Measurements from ENCODE around the gene CTRL. TPM values are rescaled to one million over a fixed set of nuclear protein-coding genes. Genes with fewer than 3 reads are reported as not detected.

Gene CTRL
- total RNA-seq, 1 donor from 2014 or later: 2.8 TPM

GRCh38 chr16:67886387-67886786 is 45.3 kb downstream of the CTRL start:
- Mint-ChIP-seq H3K27me3 (ENCODE audit: unreplicated experiment) (peaks cover 5% of the 10 kb centered on the region), H3K4me1 (ENCODE audit: low read depth, unreplicated experiment) (peaks cover 7% of the 10 kb centered on the region), H3K27ac (ENCODE audit: unreplicated experiment) (no peak overlapping the region), H3K9me3 (ENCODE audit: unreplicated experiment) (peaks cover 6% of the 10 kb centered on the region), H3K4me3 (ENCODE audit: unreplicated experiment) (no peak overlapping the region), H3K36me3 (ENCODE audit: unreplicated experiment) (no peaks in the 10 kb centered on the region)
- no peak for TF ChIP-seq CTCF (IDR thresholded peaks at IDR 0.05; ENCODE audit: partially characterized antibody, unreplicated experiment)
- no peak for DNase-seq

GRCh38 chr16:67885976-67886375 is 45.7 kb downstream of the CTRL start:
- Mint-ChIP-seq H3K36me3 (ENCODE audit: unreplicated experiment) (no peaks in the 10 kb centered on the region), H3K27ac (ENCODE audit: unreplicated experiment) (no peak overlapping the region), H3K4me1 (ENCODE audit: low read depth, unreplicated experiment) (peaks cover 7% of the 10 kb centered on the region), H3K9me3 (ENCODE audit: unreplicated experiment) (peaks cover 6% of the 10 kb centered on the region), H3K27me3 (ENCODE audit: unreplicated experiment) (peaks cover 5% of the 10 kb centered on the region), H3K4me3 (ENCODE audit: unreplicated experiment) (no peak overlapping the region)
- TF ChIP-seq CTCF (IDR thresholded peaks at IDR 0.05; ENCODE audit: partially characterized antibody, unreplicated experiment): no peak
- DNase-seq: no peak

GRCh38 chr16:67885545-67885944 is 46.1 kb downstream of the CTRL start:
- H3K27me3 Mint-ChIP-seq (ENCODE audit: unreplicated experiment): peaks cover 5% of the 10 kb centered on the region
- peaks cover 6% of the 10 kb centered on the region for H3K9me3 Mint-ChIP-seq (ENCODE audit: unreplicated experiment)
- DNase-seq: no peak
- no peak overlapping the region for H3K4me3 Mint-ChIP-seq (ENCODE audit: unreplicated experiment)
- no peaks in the 10 kb centered on the region for H3K36me3 Mint-ChIP-seq (ENCODE audit: unreplicated experiment)
- peaks cover 7% of the 10 kb centered on the region for H3K4me1 Mint-ChIP-seq (ENCODE audit: low read depth, unreplicated experiment)
- no peak overlapping the region for H3K27ac Mint-ChIP-seq (ENCODE audit: unreplicated experiment)
- TF ChIP-seq CTCF (IDR thresholded peaks at IDR 0.05; ENCODE audit: partially characterized antibody, unreplicated experiment): no peak

GRCh38 chr16:67884684-67885083 is 47.0 kb downstream of the CTRL start, which contains the start of gene NRN1L:
Gene NRN1L (plus strand): TSS chr16:67884885. CDS start chr16:67884904, 19 bp downstream.
- Mint-ChIP-seq H3K4me3 (ENCODE audit: unreplicated experiment) (peak within 1 kb of the TSS; percentile 10), H3K36me3 (ENCODE audit: unreplicated experiment) (no peaks in the 10 kb centered on the region), H3K4me1 (ENCODE audit: low read depth, unreplicated experiment) (peaks cover 7% of the 10 kb centered on the region)

DNA sequence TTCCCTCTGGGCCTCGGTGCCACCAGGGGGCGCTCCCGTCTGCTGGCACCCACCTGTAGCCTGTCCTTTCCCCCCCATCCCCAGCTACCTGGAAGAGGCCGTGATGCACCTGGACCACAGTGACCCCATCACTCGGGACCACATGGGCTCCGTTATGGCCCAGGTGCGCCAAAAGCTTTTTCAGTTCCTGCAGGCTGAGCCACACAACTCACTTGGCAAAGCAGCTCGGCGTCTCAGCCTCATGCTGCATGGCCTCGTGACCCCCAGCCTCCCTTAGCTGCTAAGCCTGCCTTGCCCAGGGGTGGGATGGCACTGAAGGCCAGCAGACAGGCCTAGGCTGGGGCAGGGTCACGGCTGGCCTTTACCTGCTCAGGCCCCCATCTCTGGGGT is 47.8 kb downstream of the CTRL start:
- peak; percentile 93 for TF ChIP-seq CTCF (IDR thresholded peaks at IDR 0.05; ENCODE audit: partially characterized antibody, unreplicated experiment)
- H3K27me3 Mint-ChIP-seq (ENCODE audit: unreplicated experiment): peaks cover 5% of the 10 kb centered on the region
- no peaks in the 10 kb centered on the region for H3K36me3 Mint-ChIP-seq (ENCODE audit: unreplicated experiment)
- H3K27ac Mint-ChIP-seq (ENCODE audit: unreplicated experiment): no peak overlapping the region
- peaks cover 7% of the 10 kb centered on the region for H3K4me1 Mint-ChIP-seq (ENCODE audit: low read depth, unreplicated experiment)
- peaks cover 8% of the 10 kb centered on the region for H3K9me3 Mint-ChIP-seq (ENCODE audit: unreplicated experiment)
- no peak overlapping the region for H3K4me3 Mint-ChIP-seq (ENCODE audit: unreplicated experiment)
- peak; percentile 75 for DNase-seq

More at GRCh38 chr16:67884684-67885083, 47.0 kb downstream of the CTRL start, which contains the start of gene NRN1L:
- Mint-ChIP-seq H3K27ac (ENCODE audit: unreplicated experiment) (peak within 1 kb of the TSS; percentile 34), H3K9me3 (ENCODE audit: unreplicated experiment) (peaks cover 6% of the 10 kb centered on the region), H3K27me3 (ENCODE audit: unreplicated experiment) (peaks cover 5% of the 10 kb centered on the region)
- no peak for TF ChIP-seq CTCF (IDR thresholded peaks at IDR 0.05; ENCODE audit: partially characterized antibody, unreplicated experiment)
- peak; percentile 93 for DNase-seq
